Fibroblast of skin of back (primary cell): ENCODE data around the gene CFAP74.
"Not testable (repeated sequence)": the region's sequence is repeated elsewhere in the genome, so short reads cannot be mapped to it uniquely, and the experiment has no call there.

Source experiments
- DNase-seq: peaks from one replicate; pipeline ENCODE4 v3.0.0-alpha.2; 2013

Gene CFAP74

GRCh38 chr1:1893291-1893985, 110.1 kb downstream of the CFAP74 start:
- DNase-seq = no peak

GRCh38 chr1:1892763-1893120, 110.8 kb downstream of the CFAP74 start:
- no peak for DNase-seq

- no peak for DNase-seq
Observed at GRCh38 chr1:1892079-1892762, 111.4 kb downstream of the CFAP74 start.

GRCh38 chr1:1891349-1892078, 112.1 kb downstream of the CFAP74 start:
- DNase-seq = peak; percentile 62

- peak; percentile 91 for DNase-seq
Observed at GRCh38 chr1:1890506-1891348, 112.9 kb downstream of the CFAP74 start, which contains the start of gene GNB1. Gene GNB1, minus strand, starts transcription at chr1:1891087. Its CDS starts 65,634 bp downstream, at chr1:1825453.

- DNase-seq = peak; percentile 66
Observed at GRCh38 chr1:1889847-1890505, 113.6 kb downstream of the CFAP74 start.

- no peak for DNase-seq
Observed at GRCh38 chr1:1889090-1889750, 114.4 kb downstream of the CFAP74 start.

- DNase-seq = not testable (repeated sequence)
Observed at GRCh38 chr1:1883890-1884289, 119.7 kb downstream of the CFAP74 start.

- peak; percentile 40 for DNase-seq
Observed at GRCh38 chr1:1883092-1883873, 120.3 kb downstream of the CFAP74 start.

GRCh38 chr1:1881727-1882126, 121.9 kb downstream of the CFAP74 start:
- no peak for DNase-seq

GRCh38 chr1:1880617-1881312, 122.8 kb downstream of the CFAP74 start:
- no peak for DNase-seq

- no peak for DNase-seq
Observed at GRCh38 chr1:1879942-1880341, 123.6 kb downstream of the CFAP74 start.

- DNase-seq = no peak
Observed at GRCh38 chr1:1877865-1878436, 125.6 kb downstream of the CFAP74 start.

GRCh38 chr1:1876335-1876930, 127.2 kb downstream of the CFAP74 start:
- DNase-seq = peak; percentile 64

GRCh38 chr1:1875932-1876331, 127.7 kb downstream of the CFAP74 start:
- DNase-seq = no peak

GRCh38 chr1:1874901-1875300, 128.7 kb downstream of the CFAP74 start:
- DNase-seq = no peak

GRCh38 chr1:1873186-1873585, 130.4 kb downstream of the CFAP74 start:
- DNase-seq = no peak

GRCh38 chr1:1872329-1872994, 131.1 kb downstream of the CFAP74 start:
- no peak for DNase-seq
